AG04450 (cell line): ENCODE data around the gene STXBP6. TPM values are rescaled to one million over a fixed set of nuclear protein-coding genes. Genes with fewer than 3 reads are reported as not detected.

Source experiments
- CTCF ChIA-PET: fragments of 300-600, 350-600 bp; formaldehyde crosslinking; extraction: SDS; loops from one replicate; lab custom pipeline; 2022; ENCODE audit warnings: antibody characterized with exemption, inconsistent platforms; lab: Charles Lee
- POLR2A ChIA-PET: fragments of 350-600 bp; formaldehyde crosslinking; extraction: SDS; loops from one replicate; lab custom pipeline; 2021; ENCODE audit warnings: antibody characterized with exemption, inconsistent platforms; lab: Yijun Ruan, JAX
- DNase-seq: peaks from one replicate; pipeline ENCODE4 v3.0.0-alpha.2; 2011; ENCODE audit warnings: low read depth, low spot score
- H3K27ac ChIP-seq: one replicate; pipeline ENCODE4 v1.5.1; 2012; ENCODE audit warnings: low read depth, low read length, control low read depth
- H3K27me3 ChIP-seq: one replicate; pipeline ENCODE4 v1.6.0; 2012; ENCODE audit warnings: low read length; ENCODE audit not compliant: control insufficient read depth, insufficient read depth
- H3K4me3 ChIP-seq: 2 replicates; pipeline ENCODE4 v1.5.1; 2011; ENCODE audit warnings: mild to moderate bottlenecking, low read depth, low read length, control low read depth
- H3K9me3 ChIP-seq: 2 replicates; pipeline ENCODE4 v1.5.1; 2012; ENCODE audit warnings: low read length; ENCODE audit not compliant: control insufficient read depth, insufficient read depth
- polyA plus RNA-seq: library from polyadenylated mRNA; depleted of rRNA; stranded (reverse); fragments of >200 nt; gene quantifications from 2 replicates; pipeline ENCODE4 v1.2.3, GENCODE V29; 2011
- TF ChIP-seq, protein P1 (sequence below): IDR thresholded peaks from 2 replicates; pipeline ENCODE4 v1.5.1; 2011; ENCODE audit warnings: low read depth, low read length, control low read depth, inconsistent platforms

STXBP6 gene
- polyA plus RNA-seq, 1 experiment = 0.16 TPM

DNA sequence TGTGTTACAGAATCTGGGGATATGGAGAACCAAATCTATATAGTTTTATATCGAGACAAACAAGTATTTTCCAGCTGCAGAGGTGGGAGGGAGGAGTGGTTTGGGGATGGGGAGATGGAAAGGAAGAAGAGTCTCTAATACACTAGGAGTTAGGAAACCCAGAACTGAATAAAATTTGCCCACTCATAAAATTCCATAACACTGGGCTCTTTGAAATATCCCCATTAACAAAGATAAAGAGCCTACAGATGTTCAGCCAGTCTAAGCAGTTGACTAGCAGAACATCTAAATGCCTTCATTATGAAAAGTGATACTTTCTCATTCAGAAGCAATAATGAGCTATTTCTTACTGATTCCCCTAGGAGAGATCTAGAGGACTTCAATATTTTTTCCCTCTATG is 264.2 kb downstream of the STXBP6 start:
- no peaks in the 10 kb centered on the region for H3K27me3 ChIP-seq
- POLR2A ChIA-PET = no interaction called here
- DNase-seq = no peak
- H3K9me3 ChIP-seq = no peaks in the 10 kb centered on the region
- TF ChIP-seq, protein P1, sequence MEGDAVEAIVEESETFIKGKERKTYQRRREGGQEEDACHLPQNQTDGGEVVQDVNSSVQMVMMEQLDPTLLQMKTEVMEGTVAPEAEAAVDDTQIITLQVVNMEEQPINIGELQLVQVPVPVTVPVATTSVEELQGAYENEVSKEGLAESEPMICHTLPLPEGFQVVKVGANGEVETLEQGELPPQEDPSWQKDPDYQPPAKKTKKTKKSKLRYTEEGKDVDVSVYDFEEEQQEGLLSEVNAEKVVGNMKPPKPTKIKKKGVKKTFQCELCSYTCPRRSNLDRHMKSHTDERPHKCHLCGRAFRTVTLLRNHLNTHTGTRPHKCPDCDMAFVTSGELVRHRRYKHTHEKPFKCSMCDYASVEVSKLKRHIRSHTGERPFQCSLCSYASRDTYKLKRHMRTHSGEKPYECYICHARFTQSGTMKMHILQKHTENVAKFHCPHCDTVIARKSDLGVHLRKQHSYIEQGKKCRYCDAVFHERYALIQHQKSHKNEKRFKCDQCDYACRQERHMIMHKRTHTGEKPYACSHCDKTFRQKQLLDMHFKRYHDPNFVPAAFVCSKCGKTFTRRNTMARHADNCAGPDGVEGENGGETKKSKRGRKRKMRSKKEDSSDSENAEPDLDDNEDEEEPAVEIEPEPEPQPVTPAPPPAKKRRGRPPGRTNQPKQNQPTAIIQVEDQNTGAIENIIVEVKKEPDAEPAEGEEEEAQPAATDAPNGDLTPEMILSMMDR = no peak
- CTCF ChIA-PET = no interaction called here
- no peak overlapping the region for H3K27ac ChIP-seq
- no peak overlapping the region for H3K4me3 ChIP-seq

DNA sequence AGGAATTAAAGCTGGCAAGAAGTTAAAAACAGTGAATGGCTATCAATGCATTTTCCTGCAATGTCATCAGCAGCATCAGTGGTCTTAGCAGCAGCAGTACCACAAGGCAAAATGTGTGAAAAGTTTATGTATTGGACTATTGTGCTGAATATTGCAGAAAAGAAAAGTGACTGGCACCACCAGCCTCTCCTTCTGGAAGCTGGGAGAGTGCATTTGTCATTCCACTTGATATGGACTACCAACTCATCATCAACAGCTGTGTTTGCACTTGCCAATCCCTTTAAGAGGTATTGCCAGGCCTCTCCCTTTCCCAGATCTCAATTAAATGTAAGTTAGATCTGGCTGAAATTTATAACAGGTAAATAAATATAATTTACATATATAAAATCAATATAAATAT is 265.0 kb downstream of the STXBP6 start:
- no peak for DNase-seq
- Histone ChIP-seq H3K27ac (no peak overlapping the region), H3K27me3 (no peaks in the 10 kb centered on the region), H3K9me3 (no peaks in the 10 kb centered on the region), H3K4me3 (no peak overlapping the region)
- ChIA-PET POLR2A (no interaction called here), CTCF (no interaction called here)
- TF ChIP-seq, protein P1 = no peak

DNA sequence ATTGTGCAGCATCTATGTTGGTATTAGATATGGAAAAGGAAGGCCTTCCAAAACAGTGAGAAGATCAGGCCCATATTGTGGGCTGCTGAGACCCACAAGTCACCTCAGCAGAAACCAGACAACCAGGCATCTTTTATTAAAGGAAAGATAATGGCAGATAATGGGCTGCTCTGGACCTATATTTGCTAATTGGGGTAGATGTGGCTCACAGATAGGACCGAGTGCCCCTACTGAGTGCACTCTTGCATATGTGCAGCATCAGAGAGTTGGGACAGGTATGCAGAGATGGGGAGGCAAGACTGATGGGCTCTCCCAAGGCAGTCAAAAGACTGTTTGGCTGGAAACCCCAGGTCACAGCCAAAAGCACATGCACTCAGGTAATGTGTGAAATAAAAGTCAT is 266.2 kb downstream of the STXBP6 start:
- H3K4me3 ChIP-seq = no peak overlapping the region
- H3K27ac ChIP-seq = no peak overlapping the region
- DNase-seq = no peak
- H3K27me3 ChIP-seq = no peaks in the 10 kb centered on the region
- POLR2A ChIA-PET = no interaction called here
- CTCF ChIA-PET = no interaction called here
- TF ChIP-seq, protein P1 = no peak
- H3K9me3 ChIP-seq = no peaks in the 10 kb centered on the region

DNA sequence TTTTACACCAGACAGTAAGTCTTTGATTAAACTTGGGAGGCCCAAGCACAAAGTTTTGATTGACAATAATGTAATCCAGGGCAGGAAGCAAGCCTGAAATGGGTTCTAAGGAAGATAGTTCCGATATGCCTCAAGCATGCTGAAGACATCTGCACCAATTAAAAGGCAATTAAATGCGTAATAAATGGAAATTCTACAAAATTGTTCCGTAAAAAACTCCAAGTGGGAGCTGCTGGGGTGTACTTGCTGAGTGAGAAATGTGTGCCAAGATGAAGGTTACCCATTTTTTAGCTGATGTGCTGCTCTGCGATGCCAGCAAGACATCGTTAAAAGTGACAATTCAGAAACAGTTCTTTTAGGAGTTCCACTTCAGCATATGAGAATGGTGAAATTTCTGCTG is 269.7 kb downstream of the STXBP6 start:
- no peak for DNase-seq
- no peak overlapping the region for H3K4me3 ChIP-seq
- ChIA-PET CTCF (no interaction called here), POLR2A (no interaction called here)
- TF ChIP-seq, protein P1 = no peak
- no peaks in the 10 kb centered on the region for H3K9me3 ChIP-seq
- H3K27ac ChIP-seq = no peak overlapping the region
- H3K27me3 ChIP-seq = no peaks in the 10 kb centered on the region

DNA sequence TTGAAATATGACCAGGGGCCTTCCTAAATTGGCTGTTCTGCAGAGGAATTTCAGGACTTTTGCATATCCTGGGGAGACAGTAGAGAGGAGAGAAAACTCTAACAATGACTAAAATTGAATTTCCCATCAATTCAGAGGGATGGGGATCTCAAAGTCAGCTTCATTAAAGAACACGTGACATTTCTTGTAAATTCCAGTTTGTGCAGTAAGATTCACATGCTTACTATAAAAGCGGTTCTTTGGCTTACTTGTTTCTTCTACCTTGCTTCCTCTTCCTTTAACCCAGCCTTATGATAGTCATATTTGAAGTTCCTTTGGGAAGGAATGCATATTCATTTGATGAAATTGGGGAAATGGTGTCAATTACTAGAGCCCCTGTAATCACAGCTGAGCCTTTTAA is 272.3 kb downstream of the STXBP6 start:
- H3K4me3 ChIP-seq = no peak overlapping the region
- H3K27ac ChIP-seq = no peak overlapping the region
- POLR2A ChIA-PET = no interaction called here
- no peak for DNase-seq
- TF ChIP-seq, protein P1 = no peak
- H3K9me3 ChIP-seq = no peaks in the 10 kb centered on the region
- no peaks in the 10 kb centered on the region for H3K27me3 ChIP-seq
- CTCF ChIA-PET = no interaction called here
